Thyroid gland (tissue), 4 donors: Measurements from ENCODE around the gene SERPINB2. TPM values are rescaled to one million over a fixed set of nuclear protein-coding genes. Genes with fewer than 3 reads are reported as not detected.

Experiments used
- DNase-seq, 2 donors: peaks; one replicate each; pipeline ENCODE4 v3.0.0-alpha.2; 2019
- H3K27ac ChIP-seq, 3 donors: fragments of 200-600 bp; sonication (generic); 1 replicate in 2 of 3; 2 replicates in 1 of 3; pipeline ENCODE4 v1.5.1; 2016 to 2019; ENCODE audit warnings: mild to moderate bottlenecking in 1 of 3, moderate library complexity in 1 of 3
- H3K27me3 ChIP-seq: fragments of 200-600 bp; sonication (generic); one replicate; pipeline ENCODE4 v1.5.1; 2019
- H3K36me3 ChIP-seq, 2 donors: fragments of 200-600 bp; sonication (generic); one replicate each; pipeline ENCODE4 v1.5.1; 2016 to 2019
- H3K4me1 ChIP-seq, 2 donors: fragments of 200-600 bp; sonication (generic); one replicate each; pipeline ENCODE4 v1.5.1; 2017 to 2019
- H3K4me3 ChIP-seq, 3 donors: fragments of 200-600 bp; sonication (generic); replicated peaks in 1 of 3; 1 replicate in 2 of 3; 2 replicates in 1 of 3; pipeline ENCODE4 v1.5.1; 2016; ENCODE audit warnings: mild to moderate bottlenecking in 1 of 3
- H3K9me3 ChIP-seq: fragments of 200-600 bp; sonication (generic); one replicate; pipeline ENCODE4 v1.5.1; 2017
- POLR2A ChIP-seq, 2 donors: fragments of 450-650 bp; IDR thresholded peaks; one replicate each; pipeline ENCODE4 v1.6.1; 2017; ENCODE audit warnings: antibody characterized with exemption in 2 of 2, mild to moderate bottlenecking in 2 of 2, moderate library complexity in 1 of 2
- WGBS, 2 donors: methylation state at CpG; one replicate each; pipeline ENCODE4 v1.1.5; 2017; 5-methylcytosine and 5-hydroxymethylcytosine counted together
- intact Hi-C: fragments of 100-400 bp; cut with DNase I; formaldehyde crosslinking; loops from one replicate; pipeline ENCODE4 v1.15.1; 2023
- total RNA-seq, 4 donors: library from RNA; depleted of rRNA; stranded (reverse); fragments of >200 nt; gene quantifications; one replicate each; pipeline ENCODE4 v1.2.3, GENCODE V29; 2016
- TF ChIP-seq, protein P1 (sequence below), 6 experiments: fragments of 200-600 bp in 3 of 6; fragments of 450-650 bp in 3 of 6; sonication (generic) in 3 of 6; IDR thresholded peaks; one replicate each; pipeline ENCODE4 v1.5.1; 2016 to 2019; ENCODE audit warnings: antibody characterized with exemption in 6 of 6, mild to moderate bottlenecking in 2 of 6, inconsistent platforms in 1 of 6, moderate library complexity in 1 of 6

Gene SERPINB2
- total RNA-seq, 4 donors from 2014 or later = 0.22 to 0.67 TPM; not detected in 2

DNA sequence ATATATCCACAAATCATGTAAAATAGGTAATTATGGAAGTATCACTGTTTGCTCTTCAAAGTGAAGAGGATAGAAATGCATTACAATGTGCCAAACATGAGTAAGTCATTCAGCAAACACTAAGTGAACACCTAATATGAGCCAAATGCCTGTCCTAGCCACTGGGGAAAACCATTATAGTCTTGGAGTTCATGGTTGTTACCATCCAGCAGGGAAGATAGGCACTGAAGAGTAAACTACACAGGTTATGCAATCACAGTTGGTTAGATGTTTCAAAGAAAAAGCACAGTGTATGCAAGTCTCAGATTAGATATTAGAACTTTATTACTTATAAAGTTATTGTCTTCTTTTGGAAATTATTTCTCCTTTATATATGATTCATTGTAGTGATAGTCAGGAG lies 3.9 kb upstream of the SERPINB2 start:
- Histone ChIP-seq H3K36me3 (no peaks in the 10 kb centered on the region), H3K27me3 (no peaks in the 10 kb centered on the region), H3K9me3 (no peaks in the 10 kb centered on the region), H3K27ac (no peak overlapping the region), H3K4me3 (no peak overlapping the region), H3K4me1 (no peaks in the 10 kb centered on the region)
- no peak for DNase-seq
- no peak for TF ChIP-seq POLR2A (IDR thresholded peaks at IDR 0.05)
- TF ChIP-seq, protein P1, sequence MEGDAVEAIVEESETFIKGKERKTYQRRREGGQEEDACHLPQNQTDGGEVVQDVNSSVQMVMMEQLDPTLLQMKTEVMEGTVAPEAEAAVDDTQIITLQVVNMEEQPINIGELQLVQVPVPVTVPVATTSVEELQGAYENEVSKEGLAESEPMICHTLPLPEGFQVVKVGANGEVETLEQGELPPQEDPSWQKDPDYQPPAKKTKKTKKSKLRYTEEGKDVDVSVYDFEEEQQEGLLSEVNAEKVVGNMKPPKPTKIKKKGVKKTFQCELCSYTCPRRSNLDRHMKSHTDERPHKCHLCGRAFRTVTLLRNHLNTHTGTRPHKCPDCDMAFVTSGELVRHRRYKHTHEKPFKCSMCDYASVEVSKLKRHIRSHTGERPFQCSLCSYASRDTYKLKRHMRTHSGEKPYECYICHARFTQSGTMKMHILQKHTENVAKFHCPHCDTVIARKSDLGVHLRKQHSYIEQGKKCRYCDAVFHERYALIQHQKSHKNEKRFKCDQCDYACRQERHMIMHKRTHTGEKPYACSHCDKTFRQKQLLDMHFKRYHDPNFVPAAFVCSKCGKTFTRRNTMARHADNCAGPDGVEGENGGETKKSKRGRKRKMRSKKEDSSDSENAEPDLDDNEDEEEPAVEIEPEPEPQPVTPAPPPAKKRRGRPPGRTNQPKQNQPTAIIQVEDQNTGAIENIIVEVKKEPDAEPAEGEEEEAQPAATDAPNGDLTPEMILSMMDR (IDR thresholded peaks at IDR 0.05) = no peak
- intact Hi-C loops = no loop called here

DNA sequence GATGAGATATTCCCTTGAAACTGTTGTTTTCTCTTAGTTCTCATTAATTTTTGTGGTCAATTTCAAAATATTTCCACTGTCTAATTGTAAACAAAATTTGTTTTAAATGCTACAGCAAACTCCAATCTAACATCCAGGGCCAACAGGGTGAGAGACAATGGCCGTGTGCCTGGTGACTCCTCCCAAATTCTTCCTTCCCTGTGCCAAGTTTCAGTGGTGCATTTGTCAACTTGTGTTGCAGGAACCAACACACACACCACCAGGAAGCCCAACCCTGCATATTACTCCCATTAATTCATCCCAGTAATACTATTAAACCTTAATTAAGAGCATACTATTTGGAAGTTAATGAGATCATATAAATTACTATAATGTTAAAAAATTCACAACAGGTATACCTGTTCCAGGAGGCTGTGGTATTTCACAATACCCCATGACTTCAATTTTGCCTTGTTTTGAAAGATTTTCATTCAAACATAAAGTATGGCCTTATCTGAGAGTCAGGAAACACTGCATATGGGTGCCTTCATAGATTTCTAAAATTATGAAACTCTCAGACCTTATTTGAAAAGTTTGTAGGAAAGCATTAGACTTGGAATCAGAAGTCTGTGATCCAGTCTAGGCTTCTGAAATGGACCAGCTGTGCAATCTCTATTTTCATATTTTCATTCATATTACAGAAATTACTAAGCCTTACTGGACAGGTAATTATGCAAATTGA lies 1.1 kb downstream of the SERPINB2 start:
- no peaks in the 10 kb centered on the region for H3K27me3 ChIP-seq
- intact Hi-C loops = no loop called here
- H3K27ac ChIP-seq = no peak overlapping the region
- no peak for TF ChIP-seq POLR2A (IDR thresholded peaks at IDR 0.05)
- 19 to 31% methylated on average over 1 of the region's 1 CpG for WGBS, 2 donors
- no peaks in the 10 kb centered on the region for H3K9me3 ChIP-seq
- H3K36me3 ChIP-seq = no peaks in the 10 kb centered on the region
- DNase-seq = no peak
- no peak overlapping the region for H3K4me3 ChIP-seq
- H3K4me1 ChIP-seq = no peaks in the 10 kb centered on the region

DNA sequence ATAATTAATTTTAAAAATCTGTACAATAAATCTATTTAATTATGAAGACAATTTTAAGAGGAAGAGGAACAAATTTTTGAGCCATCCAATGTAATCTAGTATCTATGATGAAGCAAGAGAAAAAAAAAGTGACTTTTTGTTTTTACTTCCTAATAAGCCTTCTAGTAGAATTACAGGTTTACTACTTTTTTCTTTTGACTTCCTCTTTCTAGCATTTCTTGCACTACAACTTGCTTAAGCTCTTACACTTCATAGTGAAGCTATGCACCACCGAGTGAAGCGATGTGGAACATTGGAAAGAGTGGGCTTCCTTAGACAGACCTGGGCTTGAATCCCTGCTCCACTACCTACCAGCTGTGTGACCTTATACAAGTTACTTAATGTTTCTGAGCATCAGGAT lies 2.1 kb downstream of the SERPINB2 start:
- H3K9me3 ChIP-seq = no peaks in the 10 kb centered on the region
- H3K4me3 ChIP-seq = no peak overlapping the region
- no peaks in the 10 kb centered on the region for H3K27me3 ChIP-seq
- no peaks in the 10 kb centered on the region for H3K4me1 ChIP-seq
- 76 to 79% methylated on average over 2 of the region's 2 CpGs for WGBS, 2 donors
- intact Hi-C loops = no loop called here
- no peaks in the 10 kb centered on the region for H3K36me3 ChIP-seq
- no peak for DNase-seq
- no peak for TF ChIP-seq POLR2A (IDR thresholded peaks at IDR 0.05)
- TF ChIP-seq, protein P1 (IDR thresholded peaks at IDR 0.05) = no peak
- no peak overlapping the region for H3K27ac ChIP-seq

DNA sequence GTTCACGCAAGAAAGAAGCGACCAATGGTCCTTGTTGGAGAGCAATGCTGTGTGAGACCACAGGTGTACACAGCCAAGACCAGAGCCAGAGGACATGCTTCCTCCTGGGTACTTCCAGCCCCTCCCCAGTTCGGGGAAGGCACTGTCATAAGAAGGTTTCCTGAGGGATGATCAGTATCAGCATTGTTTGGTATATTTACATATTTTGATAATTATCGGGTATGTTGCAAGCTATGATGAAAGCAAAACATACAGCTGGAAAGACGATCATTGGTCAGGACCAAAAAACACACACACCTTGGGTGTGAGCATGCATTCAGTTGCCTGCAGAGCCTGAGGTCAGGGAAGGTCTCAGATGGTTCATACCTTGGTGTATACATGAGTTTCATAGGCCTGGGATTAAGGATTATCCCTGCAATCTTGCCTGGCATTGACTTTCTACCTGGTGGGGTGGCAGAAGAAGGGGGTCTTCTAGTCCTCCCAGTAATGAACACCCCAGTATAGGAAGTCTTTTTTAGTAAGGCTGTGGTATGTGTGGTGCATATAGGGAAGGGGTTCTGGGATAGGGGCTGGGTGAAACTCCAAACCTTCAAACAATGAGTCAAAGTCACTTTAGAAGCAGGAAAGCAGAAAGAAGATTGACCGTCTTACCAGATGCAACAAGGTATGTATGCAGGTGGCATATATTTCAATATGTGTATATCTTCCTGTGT lies 2.9 kb downstream of the SERPINB2 start:
- 89 to 91% methylated on average over 6 of the region's 6 CpGs for WGBS, 2 donors
- H3K27me3 ChIP-seq = no peaks in the 10 kb centered on the region
- no peaks in the 10 kb centered on the region for H3K9me3 ChIP-seq
- TF ChIP-seq POLR2A (IDR thresholded peaks at IDR 0.05) = no peak
- TF ChIP-seq, protein P1 (IDR thresholded peaks at IDR 0.05) = no peak
- H3K36me3 ChIP-seq = no peaks in the 10 kb centered on the region
- H3K4me3 ChIP-seq = no peak overlapping the region
- no peak for DNase-seq
- H3K4me1 ChIP-seq = no peaks in the 10 kb centered on the region
- intact Hi-C loops = no loop called here
- H3K27ac ChIP-seq = no peak overlapping the region

DNA sequence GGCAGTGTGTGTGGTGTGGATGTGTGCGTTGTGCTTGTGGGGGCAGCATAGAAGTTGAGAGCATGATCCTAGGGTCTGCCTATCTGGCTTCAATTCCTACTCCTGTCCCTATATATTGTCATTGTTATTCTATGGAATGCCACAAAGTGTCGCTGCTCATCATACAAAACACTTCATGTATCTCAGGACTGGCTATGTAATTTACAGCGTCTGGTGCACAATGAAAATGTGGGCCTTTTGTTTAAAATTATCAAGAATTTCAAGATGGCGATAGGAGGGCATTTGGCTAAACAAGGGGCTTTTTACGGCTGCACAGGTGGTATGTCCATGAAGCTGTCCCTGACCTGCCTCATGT lies 3.4 kb downstream of the SERPINB2 start:
- intact Hi-C loops = no loop called here
- 82% methylated on average over 5 of the region's 5 CpGs for WGBS, 2 donors
- Histone ChIP-seq H3K4me1 (no peaks in the 10 kb centered on the region), H3K27me3 (no peaks in the 10 kb centered on the region), H3K27ac (no peak overlapping the region), H3K36me3 (no peaks in the 10 kb centered on the region), H3K4me3 (no peak overlapping the region), H3K9me3 (no peaks in the 10 kb centered on the region)
- DNase-seq = no peak
- TF ChIP-seq POLR2A (IDR thresholded peaks at IDR 0.05) = no peak
- TF ChIP-seq, protein P1 (IDR thresholded peaks at IDR 0.05) = no peak
